ENCODE measurements around the gene PACS1.

PACS1 gene

GRCh38 chr11:66285250-66285947, 215.3 kb downstream of the PACS1 start:
- TF ChIP-seq TAF1 (IDR thresholded peaks at IDR 0.05; ENCODE audit: low read depth, low read length) = no peak
- no peak for TF ChIP-seq PAX5 (IDR thresholded peaks at IDR 0.05; ENCODE audit: insufficient read depth, low read length, severe bottlenecking)
- no peak for TF ChIP-seq SPI1 (IDR thresholded peaks at IDR 0.05; ENCODE audit: low read depth, low read length)
- TF ChIP-seq POLR2AphosphoS5 (IDR thresholded peaks at IDR 0.05; ENCODE audit: low read depth, low read length) = no peak
- TF ChIP-seq POU2F2 (IDR thresholded peaks at IDR 0.05; ENCODE audit: low read depth, low read length) = no peak
- TF ChIP-seq POLR2A (IDR thresholded peaks at IDR 0.05; ENCODE audit: low read depth, low read length) = no peak
- FAIRE-seq (no peak), DNase-seq (ENCODE audit: insufficient read length, low spot score) (no peak)

GRCh38 chr11:66286699-66287098, 216.6 kb downstream of the PACS1 start:
- FAIRE-seq (no peak), DNase-seq (ENCODE audit: insufficient read length, low spot score) (no peak)
- TF ChIP-seq SPI1 (IDR thresholded peaks at IDR 0.05; ENCODE audit: low read depth, low read length) = no peak
- TF ChIP-seq POLR2AphosphoS5 (IDR thresholded peaks at IDR 0.05; ENCODE audit: low read depth, low read length) = no peak
- no peak for TF ChIP-seq TAF1 (IDR thresholded peaks at IDR 0.05; ENCODE audit: low read depth, low read length)
- no peak for TF ChIP-seq PAX5 (IDR thresholded peaks at IDR 0.05; ENCODE audit: insufficient read depth, low read length, severe bottlenecking)
- TF ChIP-seq POLR2A (IDR thresholded peaks at IDR 0.05; ENCODE audit: low read depth, low read length) = no peak
- no peak for TF ChIP-seq POU2F2 (IDR thresholded peaks at IDR 0.05; ENCODE audit: low read depth, low read length)

- FAIRE-seq = no peak
- no peak for TF ChIP-seq SPI1 (IDR thresholded peaks at IDR 0.05; ENCODE audit: low read depth, low read length)
- TF ChIP-seq POLR2A (IDR thresholded peaks at IDR 0.05; ENCODE audit: low read depth, low read length) = no peak
- TF ChIP-seq POLR2AphosphoS5 (IDR thresholded peaks at IDR 0.05; ENCODE audit: low read depth, low read length) = no peak
- no peak for TF ChIP-seq PAX5 (IDR thresholded peaks at IDR 0.05; ENCODE audit: insufficient read depth, low read length, severe bottlenecking)
- TF ChIP-seq TAF1 (IDR thresholded peaks at IDR 0.05; ENCODE audit: low read depth, low read length) = no peak
- no peak for TF ChIP-seq POU2F2 (IDR thresholded peaks at IDR 0.05; ENCODE audit: low read depth, low read length)
- no peak for DNase-seq (ENCODE audit: insufficient read length, low spot score)
These were observed 217.3 kb downstream of the PACS1 start for GRCh38 chr11:66287211-66287888.

GRCh38 chr11:66287889-66288670, 218.0 kb downstream of the PACS1 start:
- DNase-seq (ENCODE audit: insufficient read length, low spot score) = no peak
- FAIRE-seq = peak; percentile 76

DNA sequence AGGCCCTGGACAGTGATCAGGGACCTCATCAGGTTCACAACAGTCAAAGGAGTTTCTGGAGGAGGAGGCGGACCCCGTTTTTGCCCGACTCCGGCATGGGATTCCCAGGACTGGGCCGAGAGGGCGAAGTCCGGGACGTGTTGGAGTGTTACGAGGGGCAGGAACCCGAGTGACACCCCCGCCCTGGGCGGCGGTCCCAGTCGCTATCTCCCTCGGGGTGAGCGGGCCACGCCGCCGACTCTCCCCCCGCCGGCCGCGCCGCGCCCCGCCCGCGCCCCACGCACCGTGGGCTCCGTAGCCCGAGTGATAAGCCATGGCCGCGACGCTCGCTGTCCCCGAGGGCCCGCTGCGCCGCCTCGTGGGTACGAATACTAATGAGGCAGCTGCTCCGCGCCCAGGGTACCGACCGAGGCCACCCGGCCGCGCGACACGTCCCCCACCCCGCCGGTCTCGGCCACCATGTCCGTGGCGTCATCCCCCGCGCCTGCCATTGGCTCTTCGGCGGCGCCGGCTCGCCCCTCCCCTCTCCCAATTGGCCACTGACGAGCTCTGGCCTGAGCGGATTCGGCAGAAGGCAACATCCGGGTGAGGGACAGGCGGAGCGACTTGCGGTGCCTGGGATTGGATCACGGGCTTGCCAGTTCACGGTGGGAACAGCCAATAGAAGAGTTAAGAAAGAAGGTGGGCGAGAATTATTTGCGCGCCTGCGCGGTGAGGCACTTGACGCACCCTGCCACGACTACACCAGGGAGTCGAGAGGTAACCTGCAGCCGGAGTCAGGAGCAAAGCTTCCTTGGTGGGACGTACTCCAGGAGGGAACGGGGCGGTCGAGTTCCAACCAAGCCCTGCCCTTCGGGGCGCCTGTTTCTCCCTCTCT, 218.8 kb downstream of the PACS1 start, which contains the start of gene YIF1A:
Gene YIF1A, minus strand, starts transcription at position 473 of the 877 bp plus-strand sequence. Its CDS starts 158 bp downstream, at position 315.
- TF ChIP-seq TAF1 (IDR thresholded peaks at IDR 0.05; ENCODE audit: low read depth, low read length) = no peak
- no peak for TF ChIP-seq PAX5 (IDR thresholded peaks at IDR 0.05; ENCODE audit: insufficient read depth, low read length, severe bottlenecking)
- TF ChIP-seq SPI1 (IDR thresholded peaks at IDR 0.05; ENCODE audit: low read depth, low read length) = no peak
- TF ChIP-seq POLR2AphosphoS5 (IDR thresholded peaks at IDR 0.05; ENCODE audit: low read depth, low read length) = peak; percentile 75
- peak; percentile 80 for TF ChIP-seq POLR2A (IDR thresholded peaks at IDR 0.05; ENCODE audit: low read depth, low read length)
- peak; percentile 100 for FAIRE-seq
- DNase-seq (ENCODE audit: insufficient read length, low spot score) = peak; percentile 100

More at GRCh38 chr11:66287889-66288670, 218.0 kb downstream of the PACS1 start:
- no peak for TF ChIP-seq TAF1 (IDR thresholded peaks at IDR 0.05; ENCODE audit: low read depth, low read length)
- TF ChIP-seq POLR2A (IDR thresholded peaks at IDR 0.05; ENCODE audit: low read depth, low read length) = 0 out of 2 replicates have a peak, but pooled peaks have one; percentile 18

GRCh38 chr11:66289548-66290329, 219.7 kb downstream of the PACS1 start:
- DNase-seq (ENCODE audit: insufficient read length, low spot score) (peak; percentile 90), FAIRE-seq (no peak)
- 0 out of 2 replicates have a peak, but pooled peaks have one; percentile 32 for TF ChIP-seq POU2F2 (IDR thresholded peaks at IDR 0.05; ENCODE audit: low read depth, low read length)
- TF ChIP-seq POLR2A (IDR thresholded peaks at IDR 0.05; ENCODE audit: low read depth, low read length) = no peak
- no peak for TF ChIP-seq POLR2AphosphoS5 (IDR thresholded peaks at IDR 0.05; ENCODE audit: low read depth, low read length)
- no peak for TF ChIP-seq SPI1 (IDR thresholded peaks at IDR 0.05; ENCODE audit: low read depth, low read length)

- FAIRE-seq (no peak), DNase-seq (ENCODE audit: insufficient read length, low spot score) (no peak)
- no peak for TF ChIP-seq TAF1 (IDR thresholded peaks at IDR 0.05; ENCODE audit: low read depth, low read length)
- no peak for TF ChIP-seq POLR2AphosphoS5 (IDR thresholded peaks at IDR 0.05; ENCODE audit: low read depth, low read length)
- TF ChIP-seq POU2F2 (IDR thresholded peaks at IDR 0.05; ENCODE audit: low read depth, low read length) = no peak
- no peak for TF ChIP-seq SPI1 (IDR thresholded peaks at IDR 0.05; ENCODE audit: low read depth, low read length)
- TF ChIP-seq POLR2A (IDR thresholded peaks at IDR 0.05; ENCODE audit: low read depth, low read length) = no peak
- TF ChIP-seq PAX5 (IDR thresholded peaks at IDR 0.05; ENCODE audit: insufficient read depth, low read length, severe bottlenecking) = no peak
These were observed 220.2 kb downstream of the PACS1 start for GRCh38 chr11:66290330-66290621.

DNA sequence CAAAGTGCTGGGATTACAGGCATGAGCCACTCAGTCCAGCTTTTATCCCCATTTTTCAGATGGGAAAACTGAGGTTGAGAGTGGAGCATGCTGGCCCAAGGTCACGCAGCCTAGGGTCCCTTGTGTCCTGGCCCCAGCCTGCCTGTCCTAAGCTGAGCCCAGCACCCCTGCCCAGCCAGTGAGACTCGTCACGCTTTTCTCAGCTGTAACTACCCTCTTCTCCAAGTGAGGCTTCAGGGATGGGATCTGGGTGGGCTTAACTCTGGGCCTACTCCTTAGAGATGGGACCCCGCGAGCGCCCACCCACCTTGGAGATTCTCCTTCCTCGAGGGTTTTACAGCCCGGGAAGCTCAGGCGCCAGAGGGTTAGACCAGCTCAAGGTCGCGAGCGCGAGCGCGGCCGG, 221.2 kb downstream of the PACS1 start:
- FAIRE-seq = no peak
- DNase-seq (ENCODE audit: insufficient read length, low spot score) = no peak
- TF ChIP-seq TAF1 (IDR thresholded peaks at IDR 0.05; ENCODE audit: low read depth, low read length) (no peak), POLR2A (IDR thresholded peaks at IDR 0.05; ENCODE audit: low read depth, low read length) (no peak), SPI1 (IDR thresholded peaks at IDR 0.05; ENCODE audit: low read depth, low read length) (no peak), POLR2AphosphoS5 (IDR thresholded peaks at IDR 0.05; ENCODE audit: low read depth, low read length) (no peak), POU2F2 (IDR thresholded peaks at IDR 0.05; ENCODE audit: low read depth, low read length) (no peak), PAX5 (IDR thresholded peaks at IDR 0.05; ENCODE audit: insufficient read depth, low read length, severe bottlenecking) (no peak)

Measured in GM12891 (cell line).